Activated CD8-positive, alpha-beta T cell treated with anti-CD3 and anti-CD28 coated beads for 36 hours (primary cell): ENCODE results near the gene PARD3. TPM values are rescaled to one million over a fixed set of nuclear protein-coding genes. Genes with fewer than 3 reads are reported as not detected.

Experiments
- ATAC-seq: fragments of 200-7000 bp; cut with Tn5 transposase; one replicate; pipeline ENCODE4 v1.10.0; 2021; ENCODE audit warnings: mild to moderate bottlenecking, moderate library complexity
- CTCF ChIA-PET: fragments of 350-600 bp; sonication (Branson Sonifier 250); formaldehyde crosslinking; loops from one replicate; lab custom pipeline; 2021; ENCODE audit warnings: antibody characterized with exemption; lab: Charles Lee
- POLR2A ChIA-PET: fragments of 350-600 bp; sonication (Branson Sonifier 250); formaldehyde crosslinking; loops from one replicate; lab custom pipeline; 2021; ENCODE audit warnings: antibody characterized with exemption; lab: Charles Lee
- DNase-seq: peaks from one replicate; pipeline ENCODE4 v3.0.0-alpha.2; 2020
- H3K27ac Mint-ChIP-seq: one replicate; pipeline ENCODE4 v1.8.0; 2021; ENCODE audit warnings: mild to moderate bottlenecking, mixed read lengths
- H3K27me3 Mint-ChIP-seq: one replicate; pipeline ENCODE4 v1.8.0; 2021; ENCODE audit warnings: mixed read lengths
- H3K36me3 Mint-ChIP-seq: one replicate; pipeline ENCODE4 v1.8.0; 2021; ENCODE audit warnings: low read depth, mixed read lengths
- H3K4me1 Mint-ChIP-seq: one replicate; pipeline ENCODE4 v1.8.0; 2021; ENCODE audit warnings: low read depth, mixed read lengths
- H3K4me3 Mint-ChIP-seq: one replicate; pipeline ENCODE4 v1.8.0; 2021; ENCODE audit warnings: mild to moderate bottlenecking, moderate library complexity, mixed read lengths
- H3K9me3 Mint-ChIP-seq: one replicate; pipeline ENCODE4 v1.8.0; 2021; ENCODE audit warnings: mixed read lengths
- intact Hi-C: fragments of 100-400 bp; cut with micrococcal nuclease; formaldehyde crosslinking; loops from one replicate; pipeline ENCODE4 v1.10.0; 2022
- total RNA-seq, 2 experiments: library from RNA; stranded (reverse); gene quantifications; one replicate each; pipeline ENCODE4 v1.2.3, GENCODE V29; 2021
- TF ChIP-seq, protein P1 (sequence below): fragments of 200-600 bp; IDR thresholded peaks from one replicate; pipeline ENCODE4 v1.8.0; 2022; ENCODE audit warnings: antibody characterized with exemption, mild to moderate bottlenecking

Gene PARD3
- total RNA-seq, 2 experiments from 2014 or later = 1.6 to 2.0 TPM

DNA sequence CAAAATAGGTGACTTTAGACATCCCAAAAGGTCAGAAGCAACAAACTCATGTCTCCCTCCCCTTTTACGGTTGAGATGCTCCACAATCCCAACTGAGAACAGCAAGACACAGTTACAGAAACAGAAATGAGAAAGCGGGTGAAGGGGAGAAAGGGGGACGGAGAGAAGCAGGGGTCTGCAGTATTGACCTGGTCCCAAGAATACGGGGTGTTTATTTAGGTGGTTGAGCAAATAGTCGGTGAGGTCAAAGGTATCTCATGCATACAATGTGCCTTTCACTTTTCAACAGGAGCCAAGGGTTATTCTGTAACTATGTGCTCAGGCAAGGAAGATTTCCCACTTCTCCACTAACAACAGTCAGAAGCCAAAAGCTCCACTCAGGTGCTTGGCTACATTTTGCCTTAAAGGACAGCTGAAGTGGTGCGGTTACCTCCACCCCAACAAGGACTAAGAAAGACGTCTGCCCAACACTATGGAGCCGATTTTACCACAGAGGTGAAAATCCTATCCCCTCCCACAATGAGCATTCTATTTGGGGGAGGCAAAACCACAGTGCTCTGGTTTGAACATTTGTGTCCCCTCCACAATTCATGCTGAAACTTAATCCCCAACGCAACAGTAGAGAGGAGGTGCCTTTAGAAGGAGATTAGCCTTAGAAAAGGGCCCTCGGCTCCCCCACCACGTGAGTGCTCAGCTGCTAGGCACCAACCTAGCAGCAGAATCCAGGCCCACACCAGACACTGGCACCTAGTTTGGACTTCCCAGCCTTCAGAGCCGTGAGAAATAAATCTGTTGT, 77.9 kb downstream of the PARD3 start:
- no peak for DNase-seq
- ATAC-seq = no peak
- Mint-ChIP-seq H3K27ac (no peak overlapping the region), H3K36me3 (no peaks in the 10 kb centered on the region), H3K27me3 (peaks cover 12% of the 10 kb centered on the region), H3K9me3 (no peaks in the 10 kb centered on the region), H3K4me3 (no peak overlapping the region), H3K4me1 (no peaks in the 10 kb centered on the region)
- intact Hi-C loops = no loop called here
- POLR2A ChIA-PET = no interaction called here
- CTCF ChIA-PET = no interaction called here
- TF ChIP-seq, protein P1, sequence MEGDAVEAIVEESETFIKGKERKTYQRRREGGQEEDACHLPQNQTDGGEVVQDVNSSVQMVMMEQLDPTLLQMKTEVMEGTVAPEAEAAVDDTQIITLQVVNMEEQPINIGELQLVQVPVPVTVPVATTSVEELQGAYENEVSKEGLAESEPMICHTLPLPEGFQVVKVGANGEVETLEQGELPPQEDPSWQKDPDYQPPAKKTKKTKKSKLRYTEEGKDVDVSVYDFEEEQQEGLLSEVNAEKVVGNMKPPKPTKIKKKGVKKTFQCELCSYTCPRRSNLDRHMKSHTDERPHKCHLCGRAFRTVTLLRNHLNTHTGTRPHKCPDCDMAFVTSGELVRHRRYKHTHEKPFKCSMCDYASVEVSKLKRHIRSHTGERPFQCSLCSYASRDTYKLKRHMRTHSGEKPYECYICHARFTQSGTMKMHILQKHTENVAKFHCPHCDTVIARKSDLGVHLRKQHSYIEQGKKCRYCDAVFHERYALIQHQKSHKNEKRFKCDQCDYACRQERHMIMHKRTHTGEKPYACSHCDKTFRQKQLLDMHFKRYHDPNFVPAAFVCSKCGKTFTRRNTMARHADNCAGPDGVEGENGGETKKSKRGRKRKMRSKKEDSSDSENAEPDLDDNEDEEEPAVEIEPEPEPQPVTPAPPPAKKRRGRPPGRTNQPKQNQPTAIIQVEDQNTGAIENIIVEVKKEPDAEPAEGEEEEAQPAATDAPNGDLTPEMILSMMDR = no peak

GRCh38 chr10:34734918-34735317, 80.2 kb downstream of the PARD3 start:
- Mint-ChIP-seq H3K4me3 (no peak overlapping the region), H3K9me3 (no peaks in the 10 kb centered on the region), H3K27ac (no peak overlapping the region)

GRCh38 chr10:34732926-34733325, 82.2 kb downstream of the PARD3 start:
- H3K36me3 Mint-ChIP-seq = no peaks in the 10 kb centered on the region
- TF ChIP-seq, protein P1 = peak; percentile 13
- ChIA-PET POLR2A (no interaction called here), CTCF (interaction anchor here (1.0 to 2.6 kb wide), 5 partner anchors 9 to 294 kb away, joined by 3 to 13 read pairs (median 3); no protein-coding TSS in a partner anchor)
- no peaks in the 10 kb centered on the region for H3K9me3 Mint-ChIP-seq
- ATAC-seq (no peak), DNase-seq (no peak)
- H3K27me3 Mint-ChIP-seq = peaks cover under 1% of the 10 kb centered on the region
- no peak overlapping the region for H3K27ac Mint-ChIP-seq
- no peaks in the 10 kb centered on the region for H3K4me1 Mint-ChIP-seq
- intact Hi-C loops = no loop called here
- H3K4me3 Mint-ChIP-seq = no peak overlapping the region

More at GRCh38 chr10:34734918-34735317, 80.2 kb downstream of the PARD3 start:
- CTCF ChIA-PET = no interaction called here
- Mint-ChIP-seq H3K4me1 (no peaks in the 10 kb centered on the region), H3K36me3 (no peaks in the 10 kb centered on the region), H3K27me3 (peaks cover 5% of the 10 kb centered on the region)
- intact Hi-C loops = no loop called here
- DNase-seq = no peak
- TF ChIP-seq, protein P1 = no peak
- POLR2A ChIA-PET = no interaction called here
- no peak for ATAC-seq

DNA sequence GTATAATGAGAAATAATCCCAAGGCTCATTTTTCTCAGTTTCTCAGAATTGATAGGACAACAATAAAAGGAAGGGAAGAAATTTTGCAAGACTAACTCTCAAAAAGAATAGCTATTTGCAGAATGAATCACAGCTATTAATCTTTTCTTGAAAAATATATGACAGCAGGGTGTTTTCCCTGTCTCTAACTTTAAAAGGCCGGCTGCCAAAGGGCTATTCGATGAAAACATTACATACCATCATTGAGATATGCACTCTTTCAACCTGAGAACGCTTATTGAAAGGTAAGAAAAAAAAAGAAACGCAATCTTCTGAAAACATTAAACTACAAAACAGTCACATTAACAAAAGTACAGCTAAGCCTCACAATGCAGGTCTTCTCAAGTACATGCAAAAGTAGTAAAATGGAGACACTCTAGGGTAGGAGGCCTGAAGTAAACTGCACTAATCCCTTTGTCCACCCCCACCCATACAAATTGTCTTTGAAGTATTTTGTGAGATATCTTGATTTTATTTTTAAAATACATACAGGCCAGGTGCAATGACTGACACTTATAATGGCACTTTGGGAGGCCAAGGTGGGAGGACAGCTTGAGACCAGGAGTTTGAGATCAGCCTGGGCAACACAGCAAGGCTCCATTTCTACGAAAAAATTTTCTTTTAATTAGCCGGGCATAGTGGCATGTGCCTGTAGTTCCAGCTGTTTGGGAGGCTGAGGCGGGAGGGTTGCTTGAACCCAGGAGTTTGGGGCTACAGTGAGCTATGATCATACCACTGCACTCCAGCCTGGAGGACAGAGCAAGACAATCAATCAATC, 83.0 kb downstream of the PARD3 start:
- DNase-seq (no peak), ATAC-seq (no peak)
- intact Hi-C loops = no loop called here
- POLR2A ChIA-PET = no interaction called here
- no peak overlapping the region for H3K27ac Mint-ChIP-seq
- H3K4me1 Mint-ChIP-seq = no peaks in the 10 kb centered on the region
- H3K9me3 Mint-ChIP-seq = no peaks in the 10 kb centered on the region
- H3K4me3 Mint-ChIP-seq = no peak overlapping the region
- no peaks in the 10 kb centered on the region for H3K27me3 Mint-ChIP-seq
- TF ChIP-seq, protein P1 = no peak
- CTCF ChIA-PET = interaction anchor here (1.0 to 2.6 kb wide), 4 partner anchors 8 to 295 kb away, joined by 3 to 13 read pairs (median 5); no protein-coding TSS in a partner anchor
- H3K36me3 Mint-ChIP-seq = no peaks in the 10 kb centered on the region

GRCh38 chr10:34731213-34731612, 83.9 kb downstream of the PARD3 start:
- ChIA-PET CTCF (interaction anchor here (2.2 kb wide), 1 partner anchor 75 kb away, joined by 7 read pairs; no protein-coding TSS in a partner anchor), POLR2A (no interaction called here)
- DNase-seq (no peak), ATAC-seq (no peak)
- TF ChIP-seq, protein P1 = no peak
- H3K27me3 Mint-ChIP-seq = no peaks in the 10 kb centered on the region
- no peaks in the 10 kb centered on the region for H3K9me3 Mint-ChIP-seq
- no peaks in the 10 kb centered on the region for H3K36me3 Mint-ChIP-seq
- intact Hi-C loops = no loop called here
- no peak overlapping the region for H3K4me3 Mint-ChIP-seq
- H3K27ac Mint-ChIP-seq = no peak overlapping the region
- H3K4me1 Mint-ChIP-seq = no peaks in the 10 kb centered on the region
